Naive thymus-derived CD8-positive, alpha-beta T cell (primary cell): ENCODE data around the gene ELOVL1. TPM values are rescaled to one million over a fixed set of nuclear protein-coding genes. Genes with fewer than 3 reads are reported as not detected.
"Not testable (repeated sequence)": the region's sequence is repeated elsewhere in the genome, so short reads cannot be mapped to it uniquely, and the experiment has no call there.

ENCODE experiments used
- ATAC-seq, 2 donors: fragments of 150-1000 bp; cut with Tn5 transposase in 1 of 2; sonication (Bioruptor Pico), chemical (Tn5 transposase) in 1 of 2; 1 replicate in 1 of 2; 2 replicates in 1 of 2; pipeline ENCODE4 v1.10.0; 2021; ENCODE audit warnings: mild to moderate bottlenecking in 2 of 2, moderate library complexity in 2 of 2
- POLR2A ChIA-PET: fragments of 350-600 bp; sonication (Branson Sonifier 250); formaldehyde crosslinking; loops from one replicate; lab custom pipeline; 2021; ENCODE audit warnings: antibody characterized with exemption; lab: Charles Lee
- DNase-seq, 10 donors: peaks; one replicate each; pipeline versions ENCODE4 v3.0.0 to v3.0.0-alpha.2; 2020 to 2022
- H3K27ac Mint-ChIP-seq, 10 donors: one replicate each; pipeline ENCODE4 v1.8.0; 2020 to 2022; ENCODE audit warnings: mild to moderate bottlenecking in 10 of 10, mixed read lengths in 10 of 10, moderate library complexity in 4 of 10, inconsistent platforms in 1 of 10
- H3K27me3 Mint-ChIP-seq, 5 donors: one replicate each; pipeline ENCODE4 v1.8.0; 2021 to 2022; ENCODE audit warnings: mixed read lengths in 5 of 5
- H3K36me3 Mint-ChIP-seq, 3 donors: one replicate each; pipeline ENCODE4 v1.8.0; 2020 to 2022; ENCODE audit warnings: mixed read lengths in 3 of 3, mild to moderate bottlenecking in 2 of 3, inconsistent platforms in 1 of 3
- H3K4me1 Mint-ChIP-seq, 4 donors: one replicate each; pipeline ENCODE4 v1.8.0; 2021 to 2022; ENCODE audit warnings: mixed read lengths in 4 of 4
- H3K4me3 Mint-ChIP-seq, 10 donors: one replicate each; pipeline ENCODE4 v1.8.0; 2020 to 2022; ENCODE audit warnings: mild to moderate bottlenecking in 10 of 10, mixed read lengths in 10 of 10, moderate library complexity in 6 of 10, inconsistent platforms in 1 of 10
- H3K9me3 Mint-ChIP-seq, 9 donors: one replicate each; pipeline ENCODE4 v1.8.0; 2020 to 2022; ENCODE audit warnings: mixed read lengths in 9 of 9, mild to moderate bottlenecking in 3 of 9, inconsistent platforms in 1 of 9, moderate library complexity in 1 of 9
- polyA plus RNA-seq, 3 donors: library from polyadenylated mRNA; unstranded; fragments of 300-500 nt; fragmentation: Illumina TruSeq; gene quantifications; one replicate each; pipeline ENCODE4 v1.2.3, GENCODE V29; 2021
- total RNA-seq, 8 experiments: library from RNA in 2 of 8; stranded (reverse) in 2 of 8; gene quantifications; one replicate each; pipeline ENCODE4 v1.2.3 and lab custom pipeline; 2021 to 2026

Gene ELOVL1
- total RNA-seq (10 to 100 TPM; 30.3 to 30.8 TPM), polyA plus RNA-seq (10 to 100 TPM; 39.8 to 49.4 (median 45.4) TPM), total RNA-seq (lab: John Stamatoyannopoulos, UW) (17.8 to 69.3 (median 39.0) reads per million in 6 experiments)

GRCh38 chr1:43367904-43368645, at the start of gene ELOVL1:
Gene ELOVL1 (minus strand): TSS chr1:43368011. CDS start chr1:43365609, 2,402 bp downstream.
- no peaks in the 10 kb centered on the region for H3K9me3 Mint-ChIP-seq
- DNase-seq, result peak; percentile 46 to 87 (median 72)
- peak within 1 kb of the TSS; percentile 86 to 99 (median 92) for H3K4me3 Mint-ChIP-seq
- H3K36me3 Mint-ChIP-seq, result peaks cover 0 to 28% (median 8%) of the 10 kb centered on the region in 3 donors
- peak within 1 kb of the TSS; percentile 89 to 98 (median 95) for H3K27ac Mint-ChIP-seq
- POLR2A ChIA-PET, result interaction anchor here (0.7 to 2.0 kb wide), 12 partner anchors 7 to 339 kb away, joined by 3 to 20 read pairs (median 4); partner anchors contain the start of genes CDC20, CFAP57, EBNA1BP2 and KDM4A
- peak; percentile 74 to 77 for ATAC-seq
- H3K27me3 Mint-ChIP-seq, result no peaks in the 10 kb centered on the region
- peaks cover 29 to 47% (median 43%) of the 10 kb centered on the region in 4 donors for H3K4me1 Mint-ChIP-seq

GRCh38 chr1:43415901-43416300, 48.1 kb upstream of the ELOVL1 start:
- peaks cover 3 to 6% (median 4%) of the 10 kb centered on the region in 4 donors for H3K4me1 Mint-ChIP-seq
- peaks cover 0 to 35% (median 13%) of the 10 kb centered on the region in 3 donors for H3K36me3 Mint-ChIP-seq
- ATAC-seq (no peak), DNase-seq (no peak)
- H3K4me3 Mint-ChIP-seq, result no peak overlapping the region
- H3K27ac Mint-ChIP-seq, result no peak overlapping the region
- H3K27me3 Mint-ChIP-seq, result no peaks in the 10 kb centered on the region
- POLR2A ChIA-PET, result no interaction called here
- no peaks in the 10 kb centered on the region for H3K9me3 Mint-ChIP-seq

GRCh38 chr1:43414634-43415223, 46.9 kb upstream of the ELOVL1 start:
- Mint-ChIP-seq H3K36me3 (peaks cover 0 to 34% (median 10%) of the 10 kb centered on the region in 3 donors), H3K27ac (peak overlapping the region in 4 of 10 donors; percentile 17 to 76 (median 52)), H3K9me3 (no peaks in the 10 kb centered on the region), H3K4me1 (peaks cover 3 to 6% (median 5%) of the 10 kb centered on the region in 4 donors), H3K27me3 (no peaks in the 10 kb centered on the region), H3K4me3 (no peak overlapping the region)
- POLR2A ChIA-PET, result interaction anchor here (0.8 to 1.3 kb wide), 3 partner anchors 27 to 190 kb away, joined by 3 to 7 read pairs (median 3); no protein-coding TSS in a partner anchor
- peak; percentile 91 to 98 for ATAC-seq
- DNase-seq, result peak; percentile 45 to 83 (median 68)

- H3K27ac Mint-ChIP-seq, result peak overlapping the region in 1 of 10 donors; percentile 51
- ATAC-seq, H3K27me3 Mint-ChIP-seq, H3K9me3 Mint-ChIP-seq, H3K4me1 Mint-ChIP-seq, H3K4me3 Mint-ChIP-seq, POLR2A ChIA-PET, DNase-seq: not testable (repeated sequence)
- peaks cover 0 to 40% (median 6%) of the 10 kb centered on the region in 3 donors for H3K36me3 Mint-ChIP-seq
Observed at GRCh38 chr1:43413426-43413825, 45.6 kb upstream of the ELOVL1 start.

- peaks cover 3 to 10% (median 5%) of the 10 kb centered on the region in 4 donors for H3K4me1 Mint-ChIP-seq
- no peak for DNase-seq
- ATAC-seq, result no peak
- no peak overlapping the region for H3K4me3 Mint-ChIP-seq
- peak overlapping the region in 1 of 10 donors; percentile 28 for H3K27ac Mint-ChIP-seq
- H3K9me3 Mint-ChIP-seq, result no peaks in the 10 kb centered on the region
- H3K27me3 Mint-ChIP-seq, result no peaks in the 10 kb centered on the region
- H3K36me3 Mint-ChIP-seq, result peaks cover 8 to 66% (median 9%) of the 10 kb centered on the region in 3 donors
- POLR2A ChIA-PET, result interaction anchor here (0.6 kb wide), 1 partner anchor 75 kb away, joined by 3 read pairs; no protein-coding TSS in a partner anchor
Observed at GRCh38 chr1:43410571-43410970, 42.8 kb upstream of the ELOVL1 start.

- H3K27ac Mint-ChIP-seq, result no peak overlapping the region
- no peaks in the 10 kb centered on the region for H3K9me3 Mint-ChIP-seq
- no peaks in the 10 kb centered on the region for H3K27me3 Mint-ChIP-seq
Observed at GRCh38 chr1:43405876-43406234, 38.0 kb upstream of the ELOVL1 start.

GRCh38 chr1:43405219-43405875, 37.5 kb upstream of the ELOVL1 start:
- POLR2A ChIA-PET, result no interaction called here
- DNase-seq (no peak), ATAC-seq (no peak)
- Mint-ChIP-seq H3K27ac (no peak overlapping the region), H3K4me3 (no peak overlapping the region), H3K36me3 (peaks cover 11 to 87% (median 12%) of the 10 kb centered on the region in 3 donors), H3K9me3 (no peaks in the 10 kb centered on the region), H3K27me3 (no peaks in the 10 kb centered on the region), H3K4me1 (peaks cover 3 to 17% (median 14%) of the 10 kb centered on the region in 4 donors)

More at GRCh38 chr1:43405876-43406234, 38.0 kb upstream of the ELOVL1 start:
- ATAC-seq, result no peak
- Mint-ChIP-seq H3K36me3 (peaks cover 11 to 90% (median 12%) of the 10 kb centered on the region in 3 donors), H3K4me3 (no peak overlapping the region), H3K4me1 (peaks cover 3 to 16% (median 13%) of the 10 kb centered on the region in 4 donors)
- POLR2A ChIA-PET, result no interaction called here
- no peak for DNase-seq

GRCh38 chr1:43404353-43404752, 36.5 kb upstream of the ELOVL1 start:
- no peak for ATAC-seq
- H3K27ac Mint-ChIP-seq, result no peak overlapping the region
- peaks cover 11 to 79% (median 12%) of the 10 kb centered on the region in 3 donors for H3K36me3 Mint-ChIP-seq
- H3K9me3 Mint-ChIP-seq, result no peaks in the 10 kb centered on the region
- no peaks in the 10 kb centered on the region for H3K27me3 Mint-ChIP-seq
- no peak overlapping the region for H3K4me3 Mint-ChIP-seq
- H3K4me1 Mint-ChIP-seq, result peaks cover 3 to 20% (median 16%) of the 10 kb centered on the region in 4 donors
- POLR2A ChIA-PET, result no interaction called here
- no peak for DNase-seq

- H3K36me3 Mint-ChIP-seq, result peaks cover 11 to 65% (median 12%) of the 10 kb centered on the region in 3 donors
- no peak for ATAC-seq
- peaks cover 8 to 32% (median 20%) of the 10 kb centered on the region in 4 donors for H3K4me1 Mint-ChIP-seq
- no peak for DNase-seq
- no peaks in the 10 kb centered on the region for H3K9me3 Mint-ChIP-seq
- POLR2A ChIA-PET, result no interaction called here
- no peak overlapping the region for H3K4me3 Mint-ChIP-seq
- no peaks in the 10 kb centered on the region for H3K27me3 Mint-ChIP-seq
- peak overlapping the region in 3 of 10 donors; percentile 13 to 22 (median 19) for H3K27ac Mint-ChIP-seq
Observed at GRCh38 chr1:43402089-43402865, 34.5 kb upstream of the ELOVL1 start.

- DNase-seq, result not testable (repeated sequence)
Observed at GRCh38 chr1:43400441-43400840, 32.6 kb upstream of the ELOVL1 start.

GRCh38 chr1:43398227-43398626, 30.4 kb upstream of the ELOVL1 start:
- H3K4me1 Mint-ChIP-seq, result peaks cover 8 to 52% (median 28%) of the 10 kb centered on the region in 4 donors
- no peaks in the 10 kb centered on the region for H3K27me3 Mint-ChIP-seq
- H3K4me3 Mint-ChIP-seq, result no peak overlapping the region
- POLR2A ChIA-PET, result no interaction called here
- ATAC-seq (no peak), DNase-seq (no peak)
- H3K27ac Mint-ChIP-seq, result peak overlapping the region in 2 of 10 donors; percentile 1 to 4
- no peaks in the 10 kb centered on the region for H3K9me3 Mint-ChIP-seq
- peaks cover 0 to 57% (median under 1%) of the 10 kb centered on the region in 3 donors for H3K36me3 Mint-ChIP-seq

More at GRCh38 chr1:43400441-43400840, 32.6 kb upstream of the ELOVL1 start:
- H3K27ac Mint-ChIP-seq, ATAC-seq, H3K27me3 Mint-ChIP-seq, H3K9me3 Mint-ChIP-seq, POLR2A ChIA-PET, H3K4me3 Mint-ChIP-seq: not testable (repeated sequence)
- H3K4me1 Mint-ChIP-seq, result peaks cover 8 to 38% (median 21%) of the 10 kb centered on the region in 4 donors
- H3K36me3 Mint-ChIP-seq, result peaks cover under 1 to 62% (median 8%) of the 10 kb centered on the region in 3 donors
